C4-2B (cell line): ENCODE results near the gene TMPRSS13.

Source experiments
- ZFX ChIP-seq: fragments of 450-650 bp; IDR thresholded peaks from 2 replicates; pipeline ENCODE4 v1.6.1; 2017
- TF ChIP-seq, protein P1 (sequence below): fragments of 450-650 bp; conservative IDR thresholded peaks from 2 replicates; pipeline ENCODE4 v1.5.1; 2017; ENCODE audit warnings: mild to moderate bottlenecking

DNA sequence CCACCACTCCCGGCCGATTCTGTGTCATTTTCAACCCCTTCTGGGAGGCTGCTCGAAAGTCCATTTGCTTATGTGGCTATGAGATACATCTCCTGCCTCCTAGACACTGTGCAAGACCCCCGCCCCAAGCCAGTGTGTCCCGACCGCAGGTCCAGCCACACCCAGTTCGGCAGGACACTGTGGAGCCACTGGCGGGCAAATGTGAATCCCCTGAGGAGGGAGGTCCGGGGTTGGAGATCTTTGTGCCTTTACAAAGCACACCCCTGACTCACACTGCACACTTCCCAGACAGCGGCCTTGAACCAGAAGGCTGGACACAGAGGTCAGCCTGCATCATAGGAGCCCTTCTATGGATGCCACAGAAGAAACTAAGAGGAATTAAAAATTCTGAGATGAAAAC is 70.1 kb downstream of the TMPRSS13 start:
- TF ChIP-seq, protein P1, sequence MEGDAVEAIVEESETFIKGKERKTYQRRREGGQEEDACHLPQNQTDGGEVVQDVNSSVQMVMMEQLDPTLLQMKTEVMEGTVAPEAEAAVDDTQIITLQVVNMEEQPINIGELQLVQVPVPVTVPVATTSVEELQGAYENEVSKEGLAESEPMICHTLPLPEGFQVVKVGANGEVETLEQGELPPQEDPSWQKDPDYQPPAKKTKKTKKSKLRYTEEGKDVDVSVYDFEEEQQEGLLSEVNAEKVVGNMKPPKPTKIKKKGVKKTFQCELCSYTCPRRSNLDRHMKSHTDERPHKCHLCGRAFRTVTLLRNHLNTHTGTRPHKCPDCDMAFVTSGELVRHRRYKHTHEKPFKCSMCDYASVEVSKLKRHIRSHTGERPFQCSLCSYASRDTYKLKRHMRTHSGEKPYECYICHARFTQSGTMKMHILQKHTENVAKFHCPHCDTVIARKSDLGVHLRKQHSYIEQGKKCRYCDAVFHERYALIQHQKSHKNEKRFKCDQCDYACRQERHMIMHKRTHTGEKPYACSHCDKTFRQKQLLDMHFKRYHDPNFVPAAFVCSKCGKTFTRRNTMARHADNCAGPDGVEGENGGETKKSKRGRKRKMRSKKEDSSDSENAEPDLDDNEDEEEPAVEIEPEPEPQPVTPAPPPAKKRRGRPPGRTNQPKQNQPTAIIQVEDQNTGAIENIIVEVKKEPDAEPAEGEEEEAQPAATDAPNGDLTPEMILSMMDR = no peak
- TF ChIP-seq ZFX = no peak
